Measurements from ENCODE around the gene BMX.

The BMX gene

GRCh38 chrX:15576019-15576418, 75.4 kb downstream of the BMX start:
- DNase-seq: no peak

GRCh38 chrX:15579778-15580747, 79.5 kb downstream of the BMX start:
- DNase-seq: no peak

- DNase-seq: no peak
Observed at GRCh38 chrX:15594371-15594770, 93.8 kb downstream of the BMX start.

GRCh38 chrX:15598026-15598425, 97.4 kb downstream of the BMX start:
- DNase-seq: no peak

- DNase-seq: no peak
Observed at GRCh38 chrX:15599461-15599860, 98.9 kb downstream of the BMX start.

- DNase-seq: no peak
Observed at GRCh38 chrX:15600049-15600448, 99.4 kb downstream of the BMX start.

- no peak for DNase-seq
Observed at GRCh38 chrX:15600745-15601144, 100.1 kb downstream of the BMX start, which contains the start of gene ACE2. Gene ACE2, minus strand, starts transcription at chrX:15600960. Its CDS starts 49 bp downstream, at chrX:15600911.

GRCh38 chrX:15601932-15602331, 101.3 kb downstream of the BMX start:
- no peak for DNase-seq

- no peak for DNase-seq
Observed at GRCh38 chrX:15602761-15603160, 102.2 kb downstream of the BMX start.

- no peak for DNase-seq
Observed at GRCh38 chrX:15605226-15605625, 104.6 kb downstream of the BMX start.

All from DMS 273 treated with DMSO at 0.1 percent for 48 hours (cell line).